Kidney epithelial cell (primary cell): ENCODE measurements around the gene ZC2HC1C. TPM values are rescaled to one million over a fixed set of nuclear protein-coding genes. Genes with fewer than 3 reads are reported as not detected.

Experiments used
- DNase-seq: peaks from one replicate; pipeline ENCODE4 v3.0.0-alpha.2; 2010; ENCODE audit warnings: low read depth
- H3K27me3 ChIP-seq: 2 replicates; pipeline ENCODE4 v1.6.0; 2011; ENCODE audit warnings: low read length; ENCODE audit not compliant: control insufficient read depth, insufficient read depth
- H3K36me3 ChIP-seq: 2 replicates; pipeline ENCODE4 v1.5.1; 2011; ENCODE audit warnings: low read length; ENCODE audit not compliant: control insufficient read depth, insufficient read depth
- H3K4me3 ChIP-seq: 2 replicates; pipeline ENCODE4 v1.5.1; 2011; ENCODE audit warnings: low read depth, mild to moderate bottlenecking, control low read depth, low read length
- CTCF ChIP-seq: IDR thresholded peaks from 2 replicates; pipeline ENCODE4 v1.5.1; 2011; ENCODE audit warnings: mild to moderate bottlenecking, moderate library complexity, low read length, control low read depth, inconsistent platforms; ENCODE audit not compliant: insufficient read depth, poor library complexity, severe bottlenecking
- total RNA-seq: library from RNA; depleted of rRNA; stranded (reverse); fragments of >200 nt; gene quantifications from 2 replicates; pipeline ENCODE4 v1.2.3, GENCODE V29; 2015

Gene ZC2HC1C
- total RNA-seq, 1 donor from 2014 or later, result 9.2 TPM

DNA sequence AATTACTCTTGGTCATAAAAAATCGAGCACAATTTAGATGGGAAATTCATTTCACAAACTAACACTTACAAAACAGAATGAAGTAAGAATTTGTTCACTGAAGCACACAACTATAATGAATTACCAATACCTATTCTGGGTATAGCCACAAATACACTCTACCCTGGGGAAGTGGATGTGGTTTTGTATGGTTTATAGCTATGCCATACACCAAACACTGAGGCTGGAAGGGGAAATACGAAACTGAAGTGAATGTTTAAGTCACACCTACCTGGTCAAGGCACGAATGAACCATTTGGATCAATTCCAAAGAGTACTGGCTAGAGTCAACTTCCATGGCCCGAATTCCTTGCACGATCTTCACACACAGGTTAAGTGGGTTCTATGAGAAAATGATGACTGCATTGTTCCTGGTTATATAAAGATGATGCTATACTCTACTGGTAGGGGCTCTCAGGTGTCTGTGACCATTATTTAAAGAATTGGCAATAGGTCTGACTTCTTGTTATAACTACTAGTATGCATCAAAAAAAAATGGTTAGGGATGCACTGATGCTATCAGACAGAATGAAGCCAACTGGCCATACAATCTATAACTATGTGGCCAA lies 44.6 kb downstream of the ZC2HC1C start:
- DNase-seq, result no peak
- no peaks in the 10 kb centered on the region for H3K27me3 ChIP-seq
- H3K4me3 ChIP-seq, result no peak overlapping the region
- H3K36me3 ChIP-seq, result no peaks in the 10 kb centered on the region
- TF ChIP-seq CTCF, result no peak

DNA sequence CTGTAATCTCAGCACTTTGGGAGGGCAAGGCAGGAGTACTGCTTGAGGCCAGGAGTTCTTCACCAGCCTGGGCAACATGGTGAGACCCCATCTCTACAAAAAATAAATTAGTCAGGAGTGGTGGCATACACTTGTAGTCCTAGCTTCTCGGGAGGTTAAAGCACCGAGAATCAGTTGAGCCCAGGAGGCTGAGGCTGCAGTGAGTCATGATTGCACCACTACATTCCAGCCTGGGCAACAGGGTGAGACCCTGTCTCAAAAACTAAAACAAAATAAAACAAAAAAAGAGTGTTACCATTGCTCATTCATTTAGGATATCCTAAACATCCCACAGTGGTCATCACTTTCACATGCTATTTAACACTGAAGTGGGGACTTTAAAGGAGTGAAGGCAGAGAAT lies 49.6 kb downstream of the ZC2HC1C start:
- no peaks in the 10 kb centered on the region for H3K36me3 ChIP-seq
- H3K27me3 ChIP-seq, result no peaks in the 10 kb centered on the region
- TF ChIP-seq CTCF, result no peak
- no peak for DNase-seq
- no peak overlapping the region for H3K4me3 ChIP-seq

DNA sequence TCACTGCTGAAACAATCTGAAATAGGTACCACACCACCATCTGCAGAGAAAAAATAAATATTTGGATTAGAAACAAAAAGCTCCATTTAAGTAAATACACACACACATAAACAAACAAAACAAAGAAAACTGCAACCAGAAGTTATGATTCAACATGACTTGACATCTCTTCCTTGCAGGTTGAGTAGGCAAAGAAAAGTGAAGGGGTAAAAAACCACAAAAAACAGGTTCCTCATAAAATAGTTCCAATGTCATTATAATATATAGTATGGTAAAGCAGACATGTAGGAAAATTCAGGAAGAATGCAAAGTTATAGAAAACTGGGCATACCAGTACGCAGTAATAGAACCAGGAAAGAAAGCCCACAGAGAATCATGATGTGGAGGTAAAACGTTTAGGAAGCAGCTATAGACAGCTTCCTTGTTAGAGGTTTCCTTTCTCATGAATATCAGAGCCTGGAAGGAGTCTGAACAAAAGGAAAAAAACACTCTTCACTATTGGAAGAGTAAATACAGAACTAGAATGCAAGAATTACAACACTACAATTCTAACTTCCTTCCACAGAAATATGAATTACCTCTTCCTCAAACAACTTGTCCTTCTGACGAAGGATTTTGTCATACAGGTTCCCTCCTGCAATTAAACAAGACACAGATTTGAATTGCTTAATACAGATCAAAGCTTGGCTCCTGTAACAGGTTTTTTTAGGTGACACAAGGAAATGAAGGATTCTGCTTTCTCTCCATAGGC lies 51.3 kb downstream of the ZC2HC1C start:
- H3K27me3 ChIP-seq, result no peaks in the 10 kb centered on the region
- TF ChIP-seq CTCF, result no peak
- H3K4me3 ChIP-seq, result no peak overlapping the region
- DNase-seq, result no peak
- no peaks in the 10 kb centered on the region for H3K36me3 ChIP-seq

GRCh38 chr14:75121552-75121951 lies 52.1 kb downstream of the ZC2HC1C start:
- Histone ChIP-seq H3K36me3 (no peaks in the 10 kb centered on the region), H3K4me3 (no peak overlapping the region), H3K27me3 (no peaks in the 10 kb centered on the region)
- DNase-seq, result no peak
- no peak for TF ChIP-seq CTCF

- Histone ChIP-seq H3K27me3 (no peaks in the 10 kb centered on the region), H3K36me3 (no peaks in the 10 kb centered on the region), H3K4me3 (no peak overlapping the region)
- no peak for TF ChIP-seq CTCF
- peak; percentile 61 for DNase-seq
Observed at GRCh38 chr14:75123991-75124390, 54.5 kb downstream of the ZC2HC1C start.
